Stimulated activated CD8-positive, alpha-beta memory T cell treated with anti-CD3 and anti-CD28 coated beads, Interleukin-7, amount 100 ng/mL, for 4 hours (primary cell): Measurements from ENCODE around the gene COMMD10.
"Not testable (repeated sequence)": the region's sequence is repeated elsewhere in the genome, so short reads cannot be mapped to it uniquely, and the experiment has no call there.

ENCODE experiments used
- DNase-seq, 2 donors: peaks; one replicate each; pipeline ENCODE4 v3.0.0-alpha.2; 2020; ENCODE audit warnings: low read depth in 2 of 2

COMMD10 gene

GRCh38 chr5:116084871-116085715, at the start of gene COMMD10:
Gene COMMD10, plus strand, starts transcription at chr5:116085025.
- DNase-seq: peak; percentile 79 to 84

GRCh38 chr5:116035123-116035522, 49.7 kb upstream of the COMMD10 start:
- DNase-seq: no peak

GRCh38 chr5:116037236-116037822, 47.5 kb upstream of the COMMD10 start:
- no peak for DNase-seq

- peak in 1 of 2 donors; percentile 21 for DNase-seq
Measured at GRCh38 chr5:116038817-116039216, 46.0 kb upstream of the COMMD10 start.

GRCh38 chr5:116042375-116042774, 42.5 kb upstream of the COMMD10 start:
- DNase-seq: no peak

GRCh38 chr5:116044073-116044472, 40.8 kb upstream of the COMMD10 start:
- DNase-seq: no peak

DNA sequence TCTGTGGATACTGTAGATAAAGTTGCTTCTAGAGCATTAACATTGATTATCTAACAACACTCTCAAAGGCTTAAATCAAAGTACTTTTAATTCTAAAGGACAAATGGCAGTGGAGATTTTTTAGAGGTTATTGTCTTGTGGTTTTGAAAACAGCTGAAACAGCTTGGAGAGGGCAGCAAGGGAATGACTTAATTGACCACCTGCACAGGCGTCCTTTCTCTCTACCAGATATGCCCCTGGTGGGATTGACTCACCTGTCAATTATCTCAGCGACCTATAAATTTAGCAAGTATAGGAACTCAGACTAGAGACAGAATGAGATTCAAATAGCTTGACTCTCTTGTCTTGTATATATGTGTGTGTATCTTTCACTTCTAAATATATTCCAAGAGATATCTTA, 39.0 kb upstream of the COMMD10 start:
- DNase-seq: no peak

DNA sequence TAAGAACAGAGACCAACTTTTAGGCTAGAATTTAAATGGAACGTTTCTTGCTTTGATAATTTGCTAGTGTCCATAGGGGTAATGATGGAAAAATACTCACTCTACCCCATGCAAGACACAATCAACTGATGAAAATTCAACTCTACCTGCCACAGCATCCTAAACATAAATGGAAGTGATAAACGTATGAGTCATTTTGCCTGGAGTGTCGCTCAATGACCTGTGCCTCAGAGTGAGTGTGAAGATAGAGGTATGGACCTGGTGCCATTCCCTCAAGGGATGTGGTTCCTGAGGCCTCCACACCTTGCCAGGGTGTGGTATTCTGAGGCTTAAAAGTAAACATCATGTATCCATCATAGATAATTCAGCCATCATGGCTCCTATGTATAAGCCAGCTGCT, 38.6 kb upstream of the COMMD10 start:
- DNase-seq: no peak

- no peak for DNase-seq
Measured at GRCh38 chr5:116046823-116047222, 38.0 kb upstream of the COMMD10 start.

- no peak for DNase-seq
Measured at GRCh38 chr5:116058346-116058936, 26.4 kb upstream of the COMMD10 start.

DNA sequence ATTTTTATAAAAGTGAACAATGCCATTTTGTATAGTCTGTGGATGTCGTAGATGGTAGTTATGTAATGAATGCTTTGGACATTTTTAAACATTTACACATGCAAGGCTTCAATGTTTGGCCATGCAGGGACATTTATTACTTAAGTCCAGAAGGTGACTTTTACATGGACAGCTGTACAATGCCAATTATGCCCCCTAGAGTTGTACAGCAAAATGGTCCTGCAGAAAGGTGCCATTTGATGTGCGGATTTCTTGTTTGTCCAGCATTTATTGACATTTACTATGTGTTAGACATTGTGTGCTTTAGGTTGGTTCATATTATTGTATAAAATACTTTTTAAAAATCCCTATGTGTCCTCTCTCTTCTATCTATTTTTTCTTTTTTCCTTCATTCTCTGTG, 22.5 kb upstream of the COMMD10 start:
- DNase-seq: no peak

GRCh38 chr5:116063950-116064349, 20.9 kb upstream of the COMMD10 start:
- DNase-seq: no peak

DNA sequence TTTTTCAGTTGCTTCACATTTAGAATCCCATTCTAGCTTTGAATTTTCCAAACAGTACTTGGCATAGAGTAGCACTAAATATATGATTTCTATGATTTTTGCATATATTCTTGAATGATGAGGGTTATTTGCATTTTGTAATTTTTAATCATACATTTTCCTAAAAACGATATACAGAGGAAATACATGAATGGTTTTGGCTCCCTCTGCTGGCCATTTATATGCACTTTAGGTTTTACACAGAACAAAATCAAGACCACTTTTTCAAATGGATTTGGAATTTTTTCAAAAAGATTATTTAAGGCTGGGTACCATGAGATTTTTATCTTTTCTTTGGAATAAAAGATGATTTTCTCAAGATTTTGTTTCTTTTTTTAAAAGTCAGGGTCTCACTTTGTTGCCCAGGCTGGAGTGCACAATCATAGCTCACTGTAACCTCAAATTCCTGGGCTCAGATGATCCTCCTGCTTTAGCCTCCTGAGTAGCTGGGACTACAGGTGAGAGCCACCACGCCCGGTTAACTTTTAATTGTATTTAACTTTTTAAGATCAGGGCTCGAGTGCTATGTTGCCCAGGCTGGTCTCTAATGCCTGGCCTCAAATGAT, 16.7 kb upstream of the COMMD10 start:
- DNase-seq: no peak

GRCh38 chr5:116071211-116071610, 13.6 kb upstream of the COMMD10 start:
- no peak for DNase-seq

DNA sequence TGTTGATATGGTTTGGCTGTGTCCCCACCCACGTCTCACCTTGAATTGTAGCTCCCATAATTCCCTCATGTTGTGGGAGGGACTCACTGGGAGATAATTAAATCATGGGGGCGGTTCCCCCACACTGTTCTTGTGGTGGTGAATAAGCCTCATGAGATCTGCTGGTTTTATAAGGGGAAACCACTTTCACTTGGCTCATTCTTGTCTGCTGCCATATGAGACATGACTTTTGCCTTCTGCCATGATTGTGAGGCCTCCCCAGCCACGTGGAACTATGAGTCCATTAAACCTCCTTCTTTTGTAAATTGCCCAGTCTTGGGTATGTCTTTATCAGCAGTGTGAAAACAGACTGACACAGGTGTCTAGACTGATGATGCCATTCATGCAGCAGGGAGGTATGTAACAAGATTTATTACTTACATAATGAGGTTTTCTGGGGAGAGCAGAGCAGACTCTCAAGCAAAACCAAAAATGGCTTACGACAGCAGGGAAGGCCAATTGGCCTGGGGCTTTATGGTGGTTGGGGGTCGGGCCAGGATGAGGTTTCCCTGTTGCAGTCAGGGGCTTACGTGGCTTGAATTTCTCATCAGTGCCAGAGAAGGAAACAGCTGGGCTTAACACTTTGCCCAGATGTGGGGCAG, 9.5 kb upstream of the COMMD10 start:
- DNase-seq: no peak

GRCh38 chr5:116076496-116076895, 8.3 kb upstream of the COMMD10 start:
- no peak for DNase-seq

DNA sequence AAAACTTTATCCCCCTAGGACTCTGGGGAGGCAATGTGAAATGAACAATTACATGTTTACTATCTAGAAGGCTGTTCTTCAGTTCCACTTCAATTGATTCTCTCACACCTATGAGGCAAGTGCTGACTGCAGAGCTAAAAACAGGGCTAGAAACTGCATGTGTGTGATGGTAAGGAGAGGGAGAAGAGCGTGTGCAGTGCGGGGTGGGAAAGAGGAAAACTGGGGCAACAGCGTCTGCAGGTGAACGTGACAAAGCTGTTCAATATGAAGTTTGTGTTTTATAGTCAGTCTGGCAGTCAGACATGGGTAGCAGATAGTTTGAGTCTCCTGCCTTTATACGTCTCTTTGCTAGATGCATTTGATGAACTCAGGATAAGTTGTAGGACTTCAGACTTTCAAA, 6.6 kb upstream of the COMMD10 start:
- no peak for DNase-seq

DNA sequence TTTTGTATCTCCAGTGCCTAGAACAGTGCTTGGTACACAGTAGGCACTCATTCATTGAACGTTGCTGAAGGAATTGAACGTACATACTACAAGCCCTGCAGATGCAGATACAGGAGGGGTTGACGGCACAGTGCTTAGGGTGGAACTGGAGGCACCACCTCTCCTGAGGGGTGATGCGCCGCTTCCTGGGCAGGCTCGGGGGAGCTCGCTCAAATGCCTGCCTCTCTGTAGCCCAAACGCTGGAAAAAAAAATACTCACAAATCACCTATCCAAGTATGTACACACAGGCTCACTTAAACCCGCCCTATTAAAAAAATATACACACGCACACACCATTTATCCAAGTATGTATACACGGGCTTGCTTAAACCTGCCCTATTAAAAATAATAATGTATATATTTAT, 536 bp upstream of the COMMD10 start:
- DNase-seq: no peak

- DNase-seq: not testable (repeated sequence)
Measured at GRCh38 chr5:116086309-116086708, 1.5 kb downstream of the COMMD10 start.

GRCh38 chr5:116088062-116088461, 3.2 kb downstream of the COMMD10 start:
- no peak for DNase-seq

- no peak for DNase-seq
Measured at GRCh38 chr5:116090302-116090701, 5.5 kb downstream of the COMMD10 start.

GRCh38 chr5:116091416-116091815, 6.6 kb downstream of the COMMD10 start:
- DNase-seq: no peak
